Testis (tissue), 3 donors: ENCODE results near the gene DDC. TPM values are rescaled to one million over a fixed set of nuclear protein-coding genes. Genes with fewer than 3 reads are reported as not detected.
"Not testable (repeated sequence)": the region's sequence is repeated elsewhere in the genome, so short reads cannot be mapped to it uniquely, and the experiment has no call there.

ENCODE experiments used
- DNase-seq: peaks from one replicate; pipeline ENCODE4 v3.0.0-alpha.2; 2019
- H3K27ac ChIP-seq, 2 donors: fragments of 200-600 bp; sonication (generic); one replicate each; pipeline ENCODE4 v1.5.1; 2019
- H3K27me3 ChIP-seq: fragments of 200-600 bp; sonication (generic); one replicate; pipeline ENCODE4 v1.5.1; 2019
- H3K36me3 ChIP-seq: fragments of 200-600 bp; sonication (generic); one replicate; pipeline ENCODE4 v1.5.1; 2017; ENCODE audit warnings: low read depth; ENCODE audit errors: missing control alignments
- H3K4me1 ChIP-seq: fragments of 200-600 bp; sonication (generic); one replicate; pipeline ENCODE4 v1.5.1; 2019
- H3K4me3 ChIP-seq, 2 donors: fragments of 200-600 bp; sonication (generic); one replicate each; pipeline ENCODE4 v1.5.1; 2017 to 2019
- H3K9me3 ChIP-seq: fragments of 200-600 bp; sonication (generic); one replicate; pipeline ENCODE4 v1.5.1; 2017
- CTCF ChIP-seq, 3 experiments: fragments of 450-650 bp in 2 of 3; fragments of 200-600 bp in 1 of 3; sonication (generic) in 1 of 3; IDR thresholded peaks; one replicate each; pipeline ENCODE4 v1.5.1; 2016 to 2019; ENCODE audit warnings: antibody characterized with exemption in 3 of 3, mild to moderate bottlenecking in 2 of 3, moderate library complexity in 1 of 3
- POLR2A ChIP-seq: fragments of 450-650 bp; IDR thresholded peaks from one replicate; pipeline ENCODE4 v1.6.1; 2017; ENCODE audit warnings: antibody characterized with exemption, mild to moderate bottlenecking, moderate library complexity
- WGBS, 2 donors: methylation state at CpG; one replicate each; pipeline ENCODE4 v1.1.5; 2018; 5-methylcytosine and 5-hydroxymethylcytosine counted together
- intact Hi-C: fragments of 100-400 bp; cut with DNase I; formaldehyde crosslinking; loops from one replicate; pipeline ENCODE4 v1.15.1; 2023; ENCODE audit warnings: low total_unique reads
- polyA plus RNA-seq: library from polyadenylated mRNA; stranded (reverse); fragments of 350-450 nt; fragmentation: Illumina TruSeq; extraction: RNeasy Lipid Tissue Mini Kit (QIAGEN cat#74804); gene quantifications from one replicate; pipeline ENCODE4 v1.2.3, GENCODE V29; 2014; ENCODE audit warnings: low read depth, low replicate concordance; ENCODE audit not compliant: insufficient read depth
- total RNA-seq, 2 donors: library from RNA; depleted of rRNA; stranded (reverse); fragments of >200 nt; gene quantifications; one replicate each; pipeline ENCODE4 v1.2.3, GENCODE V29; 2016

DDC gene
- total and polyA plus RNA-seq, 3 donors from 2014 or later: 1.2 to 4.1 (median 3.3) TPM

- intact Hi-C loops: loop anchor here (10.0 kb wide), 2 partner anchors 173 to 213 kb away; no protein-coding TSS in a partner anchor
Measured at GRCh38 chr7:50461695-50462094, 103.5 kb downstream of the DDC start.

GRCh38 chr7:50459183-50459582 lies 106.0 kb downstream of the DDC start:
- peak overlapping the region; percentile 12 to 17 for H3K4me3 ChIP-seq
- H3K36me3 ChIP-seq, H3K27me3 ChIP-seq, H3K27ac ChIP-seq, intact Hi-C loops, DNase-seq, H3K4me1 ChIP-seq, H3K9me3 ChIP-seq: not testable (repeated sequence)
- 77 to 89% methylated on average over 19 to 24 of the region's 27 CpGs for WGBS, 2 donors

More at GRCh38 chr7:50461695-50462094, 103.5 kb downstream of the DDC start:
- no peak for DNase-seq
- H3K27ac ChIP-seq: no peak overlapping the region
- 100% methylated on average over 1 of the region's 1 CpG for WGBS, 2 donors
- H3K9me3 ChIP-seq: no peaks in the 10 kb centered on the region
- H3K36me3 ChIP-seq: no peaks in the 10 kb centered on the region
- no peak overlapping the region for H3K4me3 ChIP-seq
- TF ChIP-seq CTCF (IDR thresholded peaks at IDR 0.05) (no peak), POLR2A (no peak)
- no peaks in the 10 kb centered on the region for H3K27me3 ChIP-seq
- H3K4me1 ChIP-seq: no peaks in the 10 kb centered on the region

- 64 to 82% methylated on average over 4 of the region's 4 CpGs for WGBS, 2 donors
- not testable (repeated sequence) for DNase-seq, H3K27ac ChIP-seq
Measured at GRCh38 chr7:50458651-50459050, 106.6 kb downstream of the DDC start.

GRCh38 chr7:50456371-50457123 lies 108.7 kb downstream of the DDC start:
- H3K36me3 ChIP-seq: no peaks in the 10 kb centered on the region
- H3K27me3 ChIP-seq: no peaks in the 10 kb centered on the region
- 84 to 90% methylated on average over 3 of the region's 3 CpGs for WGBS, 2 donors
- no peaks in the 10 kb centered on the region for H3K4me1 ChIP-seq
- no peak overlapping the region for H3K27ac ChIP-seq
- no peaks in the 10 kb centered on the region for H3K9me3 ChIP-seq
- intact Hi-C loops: no loop called here
- no peak overlapping the region for H3K4me3 ChIP-seq
- no peak for DNase-seq
- TF ChIP-seq POLR2A (no peak), CTCF (IDR thresholded peaks at IDR 0.05) (no peak)

More at GRCh38 chr7:50458651-50459050, 106.6 kb downstream of the DDC start:
- H3K36me3 ChIP-seq, H3K4me1 ChIP-seq, intact Hi-C loops, H3K9me3 ChIP-seq, H3K27me3 ChIP-seq, H3K4me3 ChIP-seq: not testable (repeated sequence)

- DNase-seq: no peak
- no peak for TF ChIP-seq POLR2A
- no peak for TF ChIP-seq CTCF (IDR thresholded peaks at IDR 0.05)
- H3K36me3 ChIP-seq: no peaks in the 10 kb centered on the region
- H3K4me1 ChIP-seq: peaks cover 4% of the 10 kb centered on the region
- H3K9me3 ChIP-seq: no peaks in the 10 kb centered on the region
- H3K27ac ChIP-seq: no peak overlapping the region
- H3K4me3 ChIP-seq: no peak overlapping the region
- intact Hi-C loops: no loop called here
- no peaks in the 10 kb centered on the region for H3K27me3 ChIP-seq
Measured at GRCh38 chr7:50455658-50456057, 109.5 kb downstream of the DDC start.

GRCh38 chr7:50454968-50455367 lies 110.2 kb downstream of the DDC start:
- Histone ChIP-seq H3K27ac (no peak overlapping the region), H3K36me3 (no peaks in the 10 kb centered on the region), H3K4me1 (peaks cover 4% of the 10 kb centered on the region), H3K4me3 (no peak overlapping the region), H3K27me3 (no peaks in the 10 kb centered on the region), H3K9me3 (no peaks in the 10 kb centered on the region)
- 74 to 76% methylated on average over 5 of the region's 5 CpGs for WGBS, 2 donors
- no peak for TF ChIP-seq POLR2A
- TF ChIP-seq CTCF (IDR thresholded peaks at IDR 0.05): no peak
- intact Hi-C loops: no loop called here
- no peak for DNase-seq
